Nephron progenitor cell (in vitro differentiated cells): ENCODE data around the gene PZP.
"Not testable (repeated sequence)": the region's sequence is repeated elsewhere in the genome, so short reads cannot be mapped to it uniquely, and the experiment has no call there.

ENCODE experiments used
- DNase-seq: peaks from one replicate; pipeline ENCODE4 v3.0.0; 2021
- H3K27ac Mint-ChIP-seq: 2 replicates; pipeline ENCODE4 v1.8.0; 2021; ENCODE audit warnings: mild to moderate bottlenecking, moderate library complexity, mixed read lengths
- H3K27me3 Mint-ChIP-seq: 2 replicates; pipeline ENCODE4 v1.8.0; 2021; ENCODE audit warnings: mild to moderate bottlenecking, low read depth, mixed read lengths; ENCODE audit not compliant: poor library complexity
- H3K36me3 Mint-ChIP-seq: 2 replicates; pipeline ENCODE4 v1.8.0; 2021; ENCODE audit warnings: low read depth, mixed read lengths
- H3K4me1 Mint-ChIP-seq: 2 replicates; pipeline ENCODE4 v1.8.0; 2021; ENCODE audit warnings: mixed read lengths
- H3K4me3 Mint-ChIP-seq: 2 replicates; pipeline ENCODE4 v1.8.0; 2021; ENCODE audit warnings: mild to moderate bottlenecking, moderate library complexity, mixed read lengths
- H3K9me3 Mint-ChIP-seq: 2 replicates; pipeline ENCODE4 v1.8.0; 2021; ENCODE audit warnings: mild to moderate bottlenecking, moderate library complexity, mixed read lengths
- TF ChIP-seq, protein P1 (sequence below): fragments of 200-600 bp; sonication (generic); IDR thresholded peaks from 2 replicates; pipeline ENCODE4 v1.5.0; 2021; ENCODE audit warnings: antibody characterized with exemption

The PZP gene

GRCh38 chr12:9252256-9252655 is 44.1 kb upstream of the PZP start:
- Mint-ChIP-seq H3K4me1 (no peaks in the 10 kb centered on the region), H3K9me3 (peaks cover 11% of the 10 kb centered on the region), H3K4me3 (no peak overlapping the region), H3K27ac (no peak overlapping the region), H3K27me3 (peaks cover 5% of the 10 kb centered on the region), H3K36me3 (no peaks in the 10 kb centered on the region)
- DNase-seq = no peak
- TF ChIP-seq, protein P1, sequence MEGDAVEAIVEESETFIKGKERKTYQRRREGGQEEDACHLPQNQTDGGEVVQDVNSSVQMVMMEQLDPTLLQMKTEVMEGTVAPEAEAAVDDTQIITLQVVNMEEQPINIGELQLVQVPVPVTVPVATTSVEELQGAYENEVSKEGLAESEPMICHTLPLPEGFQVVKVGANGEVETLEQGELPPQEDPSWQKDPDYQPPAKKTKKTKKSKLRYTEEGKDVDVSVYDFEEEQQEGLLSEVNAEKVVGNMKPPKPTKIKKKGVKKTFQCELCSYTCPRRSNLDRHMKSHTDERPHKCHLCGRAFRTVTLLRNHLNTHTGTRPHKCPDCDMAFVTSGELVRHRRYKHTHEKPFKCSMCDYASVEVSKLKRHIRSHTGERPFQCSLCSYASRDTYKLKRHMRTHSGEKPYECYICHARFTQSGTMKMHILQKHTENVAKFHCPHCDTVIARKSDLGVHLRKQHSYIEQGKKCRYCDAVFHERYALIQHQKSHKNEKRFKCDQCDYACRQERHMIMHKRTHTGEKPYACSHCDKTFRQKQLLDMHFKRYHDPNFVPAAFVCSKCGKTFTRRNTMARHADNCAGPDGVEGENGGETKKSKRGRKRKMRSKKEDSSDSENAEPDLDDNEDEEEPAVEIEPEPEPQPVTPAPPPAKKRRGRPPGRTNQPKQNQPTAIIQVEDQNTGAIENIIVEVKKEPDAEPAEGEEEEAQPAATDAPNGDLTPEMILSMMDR = no peak

DNA sequence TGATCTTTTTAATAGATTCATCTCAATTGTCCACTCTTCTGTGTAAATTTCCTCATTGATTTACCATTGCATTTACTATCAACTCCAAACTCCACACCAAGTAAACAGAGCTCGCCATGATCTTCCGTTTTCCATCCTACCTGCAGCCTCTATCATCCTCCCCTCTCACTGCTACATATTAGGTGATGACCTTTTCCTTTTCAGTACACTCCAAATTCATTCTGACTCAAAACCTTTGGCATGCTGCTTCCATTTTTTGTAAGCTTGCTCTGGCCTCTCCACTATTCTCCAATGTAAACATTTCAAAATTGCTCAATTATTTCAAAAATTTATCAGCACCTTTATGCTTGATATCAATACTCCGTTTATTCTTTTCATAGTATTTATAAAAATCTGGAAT is 40.2 kb upstream of the PZP start:
- TF ChIP-seq, protein P1 = no peak
- H3K27me3 Mint-ChIP-seq = peaks cover 5% of the 10 kb centered on the region

DNA sequence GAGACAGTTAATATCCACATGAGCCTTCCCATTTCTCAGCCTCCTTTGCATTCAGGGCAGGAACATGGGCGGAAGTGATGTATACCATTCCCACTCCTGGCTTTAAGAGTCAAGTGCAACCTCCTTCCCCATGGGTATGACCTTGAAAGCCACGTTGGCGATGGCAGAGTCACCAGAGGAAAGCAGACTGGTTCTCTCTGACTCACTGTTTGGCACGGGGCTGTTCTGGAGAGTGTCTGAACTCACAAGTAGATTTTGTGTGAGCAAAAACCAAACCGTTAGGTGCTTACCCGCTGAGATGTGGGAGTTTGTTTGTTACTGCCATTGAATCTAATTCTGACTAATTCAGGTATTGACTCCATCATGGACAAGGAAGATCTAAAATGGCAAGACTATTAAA is 36.7 kb upstream of the PZP start:
- H3K27me3 Mint-ChIP-seq = no peaks in the 10 kb centered on the region
- no peak overlapping the region for H3K27ac Mint-ChIP-seq
- TF ChIP-seq, protein P1 = no peak
- H3K4me1 Mint-ChIP-seq = no peaks in the 10 kb centered on the region
- H3K9me3 Mint-ChIP-seq = peaks cover 4% of the 10 kb centered on the region
- no peak for DNase-seq
- no peak overlapping the region for H3K4me3 Mint-ChIP-seq
- H3K36me3 Mint-ChIP-seq = peaks cover 4% of the 10 kb centered on the region

More for the DNA sequence above, 40.2 kb upstream of the PZP start:
- no peaks in the 10 kb centered on the region for H3K36me3 Mint-ChIP-seq
- no peak overlapping the region for H3K27ac Mint-ChIP-seq
- DNase-seq = no peak
- H3K4me3 Mint-ChIP-seq = no peak overlapping the region
- peaks cover 11% of the 10 kb centered on the region for H3K9me3 Mint-ChIP-seq
- no peaks in the 10 kb centered on the region for H3K4me1 Mint-ChIP-seq

GRCh38 chr12:9243999-9244649 is 35.9 kb upstream of the PZP start:
- Mint-ChIP-seq H3K27ac (no peak overlapping the region), H3K4me3 (no peak overlapping the region), H3K27me3 (no peaks in the 10 kb centered on the region), H3K36me3 (peaks cover 5% of the 10 kb centered on the region), H3K9me3 (peaks cover 5% of the 10 kb centered on the region), H3K4me1 (no peaks in the 10 kb centered on the region)
- DNase-seq = no peak
- TF ChIP-seq, protein P1 = no peak

GRCh38 chr12:9241301-9241700 is 33.1 kb upstream of the PZP start:
- no peak overlapping the region for H3K27ac Mint-ChIP-seq
- H3K36me3 Mint-ChIP-seq = peaks cover 5% of the 10 kb centered on the region
- no peak overlapping the region for H3K4me3 Mint-ChIP-seq
- H3K9me3 Mint-ChIP-seq = peaks cover 5% of the 10 kb centered on the region
- no peak for DNase-seq
- TF ChIP-seq, protein P1 = no peak
- no peaks in the 10 kb centered on the region for H3K4me1 Mint-ChIP-seq
- H3K27me3 Mint-ChIP-seq = no peaks in the 10 kb centered on the region

DNA sequence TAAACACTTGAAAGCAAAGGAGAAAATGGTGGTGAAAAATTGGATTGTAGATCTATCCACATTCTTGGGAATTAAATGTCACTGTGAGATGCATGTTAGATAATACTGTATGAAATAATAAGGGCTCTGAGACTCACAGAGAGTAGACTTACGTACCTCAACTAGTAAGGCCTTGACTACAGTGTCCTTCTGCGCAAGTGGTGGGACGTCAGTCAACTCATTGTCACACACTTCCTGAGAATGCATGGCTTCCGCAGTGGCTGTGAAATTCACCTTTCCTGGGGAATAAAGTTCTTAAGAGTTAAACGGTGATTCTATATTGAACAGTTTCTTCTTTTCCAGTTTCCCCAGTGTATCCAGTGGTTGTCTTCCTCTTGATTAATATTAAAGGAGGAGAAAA is 32.6 kb upstream of the PZP start:
- H3K9me3 Mint-ChIP-seq = peaks cover 5% of the 10 kb centered on the region
- peaks cover 5% of the 10 kb centered on the region for H3K36me3 Mint-ChIP-seq
- no peak for DNase-seq
- H3K4me3 Mint-ChIP-seq = no peak overlapping the region
- H3K4me1 Mint-ChIP-seq = no peaks in the 10 kb centered on the region
- H3K27me3 Mint-ChIP-seq = no peaks in the 10 kb centered on the region
- TF ChIP-seq, protein P1 = no peak
- H3K27ac Mint-ChIP-seq = no peak overlapping the region

DNA sequence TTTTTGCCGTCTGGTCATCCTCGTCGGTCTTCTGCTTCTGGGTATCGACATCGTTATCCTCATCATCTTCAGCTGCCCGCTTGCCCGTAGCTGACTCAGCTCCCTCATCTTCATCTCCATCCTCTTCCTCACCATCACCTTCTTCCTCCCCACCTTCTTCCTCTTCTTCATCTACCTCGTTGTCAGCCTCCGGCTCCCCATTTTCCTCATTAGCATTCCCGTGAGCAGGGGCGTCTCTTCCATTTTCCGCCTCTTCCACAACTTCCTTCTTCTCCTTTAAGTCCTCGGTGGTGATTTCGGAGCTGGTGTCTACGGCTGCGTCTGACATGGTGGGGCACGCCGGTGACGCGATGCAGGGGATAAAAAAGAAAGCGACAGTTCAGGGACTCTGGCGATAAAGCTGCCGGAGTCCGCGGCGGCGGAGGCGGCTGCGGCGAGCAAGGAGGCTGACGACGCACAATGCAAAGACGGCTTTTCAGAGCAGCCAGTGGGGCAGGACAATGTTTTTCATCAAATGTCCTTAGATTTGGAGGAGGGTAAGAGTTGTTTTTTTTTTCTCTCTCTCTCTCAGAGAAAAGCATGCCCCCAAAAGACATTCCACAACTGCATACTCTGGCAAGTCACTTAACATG is 31.9 kb upstream of the PZP start:
- H3K4me3 Mint-ChIP-seq, H3K9me3 Mint-ChIP-seq, DNase-seq, H3K4me1 Mint-ChIP-seq, H3K27ac Mint-ChIP-seq, H3K36me3 Mint-ChIP-seq, H3K27me3 Mint-ChIP-seq: not testable (repeated sequence)
